DOHH2 (cell line): ENCODE measurements around the gene STX12.

ENCODE experiments used
- EZH2phosphoT487 ChIP-seq: fragments of 200-600 bp; sonication (generic); IDR thresholded peaks from 2 replicates; pipeline ENCODE4 v1.6.1; 2017; ENCODE audit warnings: borderline replicate concordance, mild to moderate bottlenecking, antibody characterized with exemption, low read length, moderate library complexity, mixed read lengths
- TF ChIP-seq, protein P1 (sequence below): fragments of 200-600 bp; sonication (generic); IDR thresholded peaks from one replicate; pipeline ENCODE4 v1.5.1; 2014; ENCODE audit warnings: antibody characterized with exemption, mild to moderate bottlenecking, low read depth, low read length; ENCODE audit not compliant: poor library complexity, severe bottlenecking

DNA sequence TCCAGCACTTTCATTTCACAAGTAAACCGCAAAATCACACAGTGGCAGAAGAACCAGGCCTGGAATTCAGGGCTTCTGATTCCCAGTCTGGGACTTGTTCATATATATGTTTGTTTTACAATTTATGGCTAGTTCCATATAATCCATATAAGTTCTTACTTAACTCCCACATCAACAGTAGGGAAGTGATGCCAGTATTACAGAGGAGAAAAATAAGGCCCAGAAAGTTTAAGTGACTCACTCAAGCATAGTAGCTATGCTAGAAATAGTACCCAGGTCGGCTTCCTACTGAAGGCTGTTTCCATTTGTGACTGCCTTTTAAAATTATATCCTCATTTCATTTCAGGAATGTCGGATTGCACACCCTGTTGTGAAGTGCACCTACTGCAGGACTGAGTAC, 45.9 kb upstream of the STX12 start:
- TF ChIP-seq, protein P1, sequence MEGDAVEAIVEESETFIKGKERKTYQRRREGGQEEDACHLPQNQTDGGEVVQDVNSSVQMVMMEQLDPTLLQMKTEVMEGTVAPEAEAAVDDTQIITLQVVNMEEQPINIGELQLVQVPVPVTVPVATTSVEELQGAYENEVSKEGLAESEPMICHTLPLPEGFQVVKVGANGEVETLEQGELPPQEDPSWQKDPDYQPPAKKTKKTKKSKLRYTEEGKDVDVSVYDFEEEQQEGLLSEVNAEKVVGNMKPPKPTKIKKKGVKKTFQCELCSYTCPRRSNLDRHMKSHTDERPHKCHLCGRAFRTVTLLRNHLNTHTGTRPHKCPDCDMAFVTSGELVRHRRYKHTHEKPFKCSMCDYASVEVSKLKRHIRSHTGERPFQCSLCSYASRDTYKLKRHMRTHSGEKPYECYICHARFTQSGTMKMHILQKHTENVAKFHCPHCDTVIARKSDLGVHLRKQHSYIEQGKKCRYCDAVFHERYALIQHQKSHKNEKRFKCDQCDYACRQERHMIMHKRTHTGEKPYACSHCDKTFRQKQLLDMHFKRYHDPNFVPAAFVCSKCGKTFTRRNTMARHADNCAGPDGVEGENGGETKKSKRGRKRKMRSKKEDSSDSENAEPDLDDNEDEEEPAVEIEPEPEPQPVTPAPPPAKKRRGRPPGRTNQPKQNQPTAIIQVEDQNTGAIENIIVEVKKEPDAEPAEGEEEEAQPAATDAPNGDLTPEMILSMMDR = no peak
- TF ChIP-seq EZH2phosphoT487 = no peak
